BJ (cell line): ENCODE measurements around the gene MPHOSPH9. TPM values are rescaled to one million over a fixed set of nuclear protein-coding genes. Genes with fewer than 3 reads are reported as not detected.

Experiments
- CTCF ChIA-PET: fragments of 350-600 bp; formaldehyde crosslinking; extraction: SDS; loops from one replicate; lab custom pipeline; 2021; ENCODE audit warnings: antibody characterized with exemption, inconsistent platforms; lab: Yijun Ruan, JAX
- POLR2A ChIA-PET: fragments of 300-600 bp; sonication (Branson Sonifier 250); formaldehyde crosslinking; extraction: SDS; loops from one replicate; lab custom pipeline; 2021; ENCODE audit warnings: antibody characterized with exemption; lab: Charles Lee
- DNase-seq: peaks from one replicate; pipeline ENCODE4 v3.0.0-alpha.2; 2011; ENCODE audit warnings: low read depth
- H3K27me3 ChIP-seq: 2 replicates; pipeline ENCODE4 v1.6.0; 2011; ENCODE audit warnings: low read length; ENCODE audit not compliant: control insufficient read depth, insufficient read depth
- H3K36me3 ChIP-seq: 2 replicates; pipeline ENCODE4 v1.5.1; 2011; ENCODE audit warnings: low read length; ENCODE audit not compliant: control insufficient read depth, insufficient read depth
- H3K4me3 ChIP-seq: 2 replicates; pipeline ENCODE4 v1.5.1; 2011; ENCODE audit warnings: low read depth, mild to moderate bottlenecking, control low read depth, low read length
- CTCF ChIP-seq: IDR thresholded peaks from 2 replicates; pipeline ENCODE4 v1.5.1; 2011; ENCODE audit warnings: low read depth, mild to moderate bottlenecking, control low read depth, inconsistent platforms, low read length, moderate library complexity; ENCODE audit not compliant: insufficient read depth
- polyA plus RNA-seq: library from polyadenylated mRNA; depleted of rRNA; stranded (reverse); fragments of >200 nt; gene quantifications from 2 replicates; pipeline ENCODE4 v1.2.3, GENCODE V29; 2011

The MPHOSPH9 gene
- polyA plus RNA-seq, 1 experiment = 7.6 TPM

DNA sequence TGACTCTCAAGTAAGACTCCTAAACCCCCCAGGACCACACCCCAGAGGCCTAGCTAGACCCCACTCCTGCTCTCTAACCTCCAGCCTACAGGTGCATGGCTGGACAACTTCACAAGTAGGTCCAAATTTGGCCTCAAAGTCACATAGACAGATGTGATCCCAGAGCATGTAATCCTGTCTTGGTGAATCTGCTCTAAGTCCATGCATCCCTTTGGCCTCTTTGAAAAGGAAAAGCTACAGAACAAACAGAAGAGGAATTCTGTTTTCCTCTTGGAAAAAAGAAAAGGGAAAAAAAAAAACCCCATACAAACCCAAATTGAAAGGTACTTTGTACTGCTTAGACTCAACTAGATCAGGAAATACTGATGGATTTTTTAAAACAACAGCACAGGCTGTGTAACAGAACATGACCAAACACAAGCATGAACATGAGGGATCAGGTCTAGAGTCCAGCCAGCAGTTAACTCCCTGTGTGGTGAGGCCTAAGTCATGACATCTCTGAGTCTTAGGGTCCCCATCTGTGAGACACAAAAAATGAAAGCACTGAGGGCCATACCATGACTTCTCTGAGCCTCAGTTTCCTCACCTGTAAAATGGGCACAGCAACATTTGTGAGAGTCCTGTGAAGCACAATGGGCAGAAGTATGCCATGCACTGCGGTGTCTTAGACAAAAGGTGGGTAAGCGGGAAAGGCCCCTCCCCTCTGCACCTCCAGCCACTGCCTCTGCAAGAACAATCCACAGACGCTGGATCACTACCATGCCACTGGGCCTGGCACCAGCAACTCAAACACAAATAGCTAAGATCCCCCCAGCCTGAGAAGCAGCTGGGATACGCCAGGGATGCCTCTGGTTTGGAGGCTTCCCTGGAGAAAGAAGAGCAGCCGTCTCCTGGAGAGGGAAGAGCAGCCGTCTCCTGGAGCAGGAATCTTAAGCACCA, 92.0 kb downstream of the MPHOSPH9 start:
- CTCF ChIA-PET = interaction anchor here (0.9 to 2.5 kb wide), 2 partner anchors 97 to 98 kb away, joined by 3 to 9 read pairs; no protein-coding TSS in a partner anchor
- H3K36me3 ChIP-seq = no peaks in the 10 kb centered on the region
- no peak for DNase-seq
- no peak overlapping the region for H3K4me3 ChIP-seq
- H3K27me3 ChIP-seq = no peaks in the 10 kb centered on the region
- POLR2A ChIA-PET = no interaction called here
- TF ChIP-seq CTCF = no peak

GRCh38 chr12:123139926-123140675, 92.8 kb downstream of the MPHOSPH9 start:
- Histone ChIP-seq H3K36me3 (no peaks in the 10 kb centered on the region), H3K27me3 (no peaks in the 10 kb centered on the region), H3K4me3 (no peak overlapping the region)
- DNase-seq = no peak
- POLR2A ChIA-PET = no interaction called here
- CTCF ChIA-PET = interaction anchor here (0.7 to 2.5 kb wide), 2 partner anchors 43 to 97 kb away, joined by 3 to 9 read pairs; no protein-coding TSS in a partner anchor
- no peak for TF ChIP-seq CTCF

- no peaks in the 10 kb centered on the region for H3K36me3 ChIP-seq
- no peak for TF ChIP-seq CTCF
- no peak overlapping the region for H3K4me3 ChIP-seq
- H3K27me3 ChIP-seq = no peaks in the 10 kb centered on the region
- POLR2A ChIA-PET = no interaction called here
- no peak for DNase-seq
- CTCF ChIA-PET = no interaction called here
These were observed 97.3 kb downstream of the MPHOSPH9 start for GRCh38 chr12:123135688-123136087.

- H3K36me3 ChIP-seq = no peaks in the 10 kb centered on the region
- ChIA-PET POLR2A (no interaction called here), CTCF (no interaction called here)
- TF ChIP-seq CTCF = no peak
- no peak for DNase-seq
- H3K27me3 ChIP-seq = no peaks in the 10 kb centered on the region
- no peak overlapping the region for H3K4me3 ChIP-seq
These were observed 98.1 kb downstream of the MPHOSPH9 start for GRCh38 chr12:123134826-123135225.

- H3K36me3 ChIP-seq = no peaks in the 10 kb centered on the region
- H3K4me3 ChIP-seq = no peak overlapping the region
- TF ChIP-seq CTCF = no peak
- no peak for DNase-seq
- no peaks in the 10 kb centered on the region for H3K27me3 ChIP-seq
- ChIA-PET POLR2A (no interaction called here), CTCF (no interaction called here)
These were observed 98.7 kb downstream of the MPHOSPH9 start for GRCh38 chr12:123134271-123134671.
